Measurements from ENCODE around the gene CD8B2.

GRCh38 chr2:106555053-106555452 is 67.9 kb downstream of the CD8B2 start:
- TF ChIP-seq RFX5 (IDR thresholded peaks at IDR 0.05) (no peak), PBX3 (IDR thresholded peaks at IDR 0.05) (no peak), ELK1 (IDR thresholded peaks at IDR 0.05; ENCODE audit: low read depth, low read length) (no peak), SMC3 (IDR thresholded peaks at IDR 0.05) (no peak), BHLHE40 (IDR thresholded peaks at IDR 0.05; ENCODE audit: low read depth, low read length) (no peak)

Measured in A549 (cell line).